NCI-H1048 (cell line): ENCODE results near the gene HERC2.
"Not testable (repeated sequence)": the region's sequence is repeated elsewhere in the genome, so short reads cannot be mapped to it uniquely, and the experiment has no call there.

Source experiments
- DNase-seq: peaks from one replicate; lab custom pipeline; 2025; lab: John Stamatoyannopoulos, UW

The HERC2 gene

GRCh38 chr15:28179270-28179669 lies 142.7 kb downstream of the HERC2 start:
- no peak for DNase-seq

DNA sequence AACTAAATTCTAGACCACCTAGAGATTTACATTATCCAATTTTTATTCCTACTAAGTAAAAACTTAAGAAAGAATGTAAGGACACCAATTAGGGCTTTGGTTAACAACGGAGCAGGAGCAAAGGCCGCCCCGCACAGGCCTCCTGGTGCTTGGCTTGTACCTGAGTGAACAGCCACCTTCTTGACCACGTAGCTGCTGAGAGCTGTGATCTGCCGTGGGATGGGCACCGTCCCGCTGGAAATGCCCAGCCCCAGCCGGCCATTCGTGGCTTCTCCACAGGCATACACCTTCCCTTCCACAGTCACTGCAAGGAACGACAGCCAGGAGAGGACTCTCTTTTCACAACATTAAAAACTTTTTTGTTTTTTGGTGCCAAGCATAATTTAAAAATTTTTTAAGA lies 143.3 kb downstream of the HERC2 start:
- DNase-seq: no peak

DNA sequence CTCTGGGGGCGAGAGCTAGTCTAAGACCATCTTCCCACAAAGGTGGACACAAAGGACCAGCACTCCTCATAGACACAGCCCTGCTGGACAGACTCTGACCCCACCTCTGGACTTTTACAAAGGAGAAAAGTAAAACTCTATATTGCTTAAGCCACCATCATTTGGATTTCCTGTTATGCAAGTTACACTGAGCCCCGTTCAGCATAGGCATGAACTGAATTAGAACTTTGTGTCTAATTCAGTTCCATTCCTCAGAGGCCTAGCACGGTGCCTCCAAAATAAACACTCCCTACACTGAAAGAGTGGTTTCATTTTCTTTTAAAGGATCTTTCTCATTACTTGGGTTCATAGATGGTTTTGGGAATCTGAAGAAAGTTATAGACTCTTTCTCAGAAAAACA lies 143.7 kb downstream of the HERC2 start:
- DNase-seq: no peak

- peak; percentile 5 for DNase-seq
Measured at GRCh38 chr15:28169366-28169765, 152.6 kb downstream of the HERC2 start.

- peak; percentile 14 for DNase-seq
Measured at GRCh38 chr15:28168405-28169121, 153.4 kb downstream of the HERC2 start.

- no peak for DNase-seq
Measured at GRCh38 chr15:28167042-28167441, 154.9 kb downstream of the HERC2 start.

DNA sequence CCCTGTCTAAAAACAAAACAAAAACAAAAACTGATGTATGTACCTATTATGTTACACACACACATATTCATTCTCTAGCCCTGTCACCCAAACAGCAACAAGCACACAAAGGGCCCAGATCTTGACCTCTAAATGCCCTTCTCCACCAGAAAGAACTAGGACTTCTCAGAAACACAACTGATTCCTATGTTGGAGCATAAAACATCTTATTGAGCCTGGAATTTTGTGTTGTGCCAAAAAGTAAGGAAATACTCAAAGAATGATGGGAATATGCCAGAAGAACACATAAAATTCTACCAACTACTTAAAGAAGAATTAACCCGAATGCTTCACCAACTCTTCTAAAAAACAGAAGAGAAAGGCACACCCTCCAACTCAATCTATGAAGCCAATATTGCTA lies 156.2 kb downstream of the HERC2 start:
- no peak for DNase-seq

DNA sequence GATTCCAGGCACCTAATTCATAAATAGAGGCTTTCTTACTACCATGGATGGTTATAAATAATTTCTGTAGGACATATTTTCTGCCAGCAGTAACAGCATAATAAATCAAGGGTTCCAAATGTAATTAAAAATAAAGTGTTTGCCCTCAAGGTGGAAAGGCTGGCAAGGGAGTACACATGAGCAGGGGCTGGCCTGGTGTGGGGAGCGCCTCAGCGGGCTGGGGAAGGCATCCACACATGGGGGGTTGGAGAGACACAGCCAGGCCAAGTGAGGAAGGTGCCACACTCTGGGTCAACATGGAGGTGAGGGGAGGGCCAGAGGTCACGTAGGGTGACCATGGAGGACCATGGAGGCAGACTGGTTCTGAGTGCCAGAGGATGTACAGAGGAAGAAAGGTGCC lies 157.1 kb downstream of the HERC2 start:
- no peak for DNase-seq

- DNase-seq: no peak
Measured at GRCh38 chr15:28154283-28154682, 167.7 kb downstream of the HERC2 start.

DNA sequence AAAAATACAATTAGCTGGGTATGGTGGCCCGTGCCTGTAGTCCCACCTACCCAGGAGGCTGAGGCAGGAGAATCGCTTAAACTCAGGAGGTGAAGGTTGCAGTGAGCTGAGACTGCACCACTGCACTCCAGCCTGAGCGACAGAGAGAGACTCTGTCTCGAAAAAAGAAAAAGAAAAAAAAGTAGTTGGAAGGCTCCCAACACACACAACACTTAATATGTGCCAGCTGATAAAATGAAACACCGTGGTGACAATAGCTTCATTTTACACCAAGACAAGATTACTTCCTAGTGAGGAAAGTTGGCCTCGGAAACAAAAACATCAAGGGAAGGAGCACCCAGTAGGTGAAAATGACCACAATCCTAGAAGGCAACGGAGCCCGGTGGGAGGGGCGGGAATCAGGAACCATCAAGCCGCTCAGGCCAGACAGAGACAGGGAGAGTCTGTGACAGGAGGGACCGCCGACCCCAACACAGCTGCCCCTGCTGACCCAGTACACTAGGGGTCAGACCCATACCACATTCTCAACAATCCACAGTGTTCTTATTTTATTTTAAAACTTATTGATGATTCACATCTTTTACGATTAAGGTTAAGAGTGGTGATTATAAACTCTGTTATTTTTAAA lies 168.4 kb downstream of the HERC2 start:
- no peak for DNase-seq

- DNase-seq: not testable (repeated sequence)
Measured at GRCh38 chr15:28152538-28152923, 169.4 kb downstream of the HERC2 start.

GRCh38 chr15:28151864-28152537 lies 170.0 kb downstream of the HERC2 start:
- not testable (repeated sequence) for DNase-seq

- DNase-seq: no peak
Measured at GRCh38 chr15:28147801-28148200, 174.2 kb downstream of the HERC2 start.

DNA sequence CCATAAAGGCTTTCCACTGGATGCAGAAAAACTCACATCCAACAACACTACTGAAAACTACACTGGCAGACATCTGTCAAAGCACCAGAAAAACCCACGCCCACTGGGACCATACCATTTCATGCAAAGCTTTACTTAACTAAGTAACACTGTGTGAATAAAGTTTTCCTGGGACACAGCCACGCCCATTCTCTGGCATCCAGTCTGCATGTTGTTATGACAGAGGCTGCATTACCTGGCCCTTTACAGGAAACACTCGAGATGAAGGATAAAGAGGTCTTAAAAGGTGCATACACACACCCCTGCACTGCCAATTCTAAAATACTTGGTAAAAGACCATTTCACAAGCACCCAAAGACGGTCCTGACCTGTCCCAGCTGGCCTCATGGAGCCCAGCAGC lies 176.6 kb downstream of the HERC2 start:
- DNase-seq: not testable (repeated sequence)

DNA sequence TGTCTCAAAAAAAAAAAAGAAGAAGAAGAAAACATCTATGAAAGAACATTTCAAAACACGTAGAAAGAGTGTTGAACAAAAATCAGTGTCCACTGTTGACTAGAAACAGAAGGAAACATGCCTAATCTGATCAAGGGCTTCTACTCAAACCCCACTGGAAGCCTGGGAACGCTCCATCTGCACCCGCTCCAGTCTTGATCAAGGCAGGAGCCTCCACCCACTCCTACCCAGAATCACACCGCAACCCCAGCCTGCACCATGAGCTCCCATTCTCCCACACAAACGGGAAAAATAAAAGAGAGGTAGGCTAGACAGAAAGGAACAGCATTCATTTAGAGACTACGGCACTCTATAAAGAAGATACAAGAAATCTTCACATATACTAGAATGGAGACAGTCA lies 181.9 kb downstream of the HERC2 start:
- DNase-seq: no peak

GRCh38 chr15:28137408-28138039 lies 184.5 kb downstream of the HERC2 start:
- DNase-seq: not testable (repeated sequence)

DNA sequence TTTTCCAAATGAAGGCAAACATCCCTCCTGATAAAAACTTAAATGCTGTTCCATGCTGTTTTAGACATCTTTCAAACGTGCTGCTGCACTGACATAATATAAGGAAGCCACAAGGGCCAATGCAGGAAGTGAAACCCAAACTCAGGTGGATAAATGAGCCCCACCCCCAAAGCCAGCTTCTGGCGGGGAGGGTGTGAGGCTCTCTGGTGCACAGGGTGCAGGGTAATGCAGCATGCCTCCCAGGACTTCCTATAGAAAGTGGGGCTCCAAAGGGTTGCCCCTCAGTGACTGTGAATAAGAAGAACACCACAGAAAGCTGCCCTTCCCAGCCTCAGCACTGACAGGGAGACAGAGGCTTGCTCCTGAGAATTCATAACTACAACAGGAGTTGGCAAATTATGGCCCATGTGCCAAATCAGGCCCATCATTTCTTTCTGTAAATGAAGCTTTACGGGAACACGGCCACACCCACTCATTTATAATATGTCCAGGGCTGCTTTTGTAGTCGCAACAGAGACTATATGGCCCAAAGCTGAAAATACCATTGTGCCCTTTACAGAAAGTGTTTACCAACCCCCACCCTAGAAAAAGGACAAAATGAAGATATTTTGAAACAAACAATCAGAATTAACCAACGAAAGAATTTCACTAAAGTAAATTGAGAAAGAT lies 185.6 kb downstream of the HERC2 start:
- not testable (repeated sequence) for DNase-seq

GRCh38 chr15:28133281-28133680 lies 188.7 kb downstream of the HERC2 start:
- DNase-seq: no peak

- DNase-seq: no peak
Measured at GRCh38 chr15:28132524-28133275, 189.3 kb downstream of the HERC2 start.

DNA sequence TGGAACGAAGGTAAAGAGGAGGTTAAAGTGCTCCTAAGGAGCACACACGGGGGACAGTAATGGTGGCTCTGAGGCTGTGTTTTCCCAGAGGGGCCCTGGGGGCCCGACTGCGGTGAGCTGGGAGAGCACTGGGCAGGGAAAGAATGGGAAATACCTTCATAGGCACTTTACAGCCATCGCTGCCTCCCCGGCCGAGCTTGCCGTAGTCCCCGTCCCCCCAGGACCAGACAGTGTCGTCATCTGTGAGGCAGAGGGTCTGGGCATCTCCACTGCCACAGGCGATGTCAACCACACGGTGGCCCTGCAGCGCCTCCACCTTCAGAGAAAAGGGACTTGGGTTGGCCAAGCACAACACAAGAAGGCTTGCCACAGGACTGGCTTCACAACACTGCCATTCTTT lies 190.0 kb downstream of the HERC2 start:
- DNase-seq: no peak

DNA sequence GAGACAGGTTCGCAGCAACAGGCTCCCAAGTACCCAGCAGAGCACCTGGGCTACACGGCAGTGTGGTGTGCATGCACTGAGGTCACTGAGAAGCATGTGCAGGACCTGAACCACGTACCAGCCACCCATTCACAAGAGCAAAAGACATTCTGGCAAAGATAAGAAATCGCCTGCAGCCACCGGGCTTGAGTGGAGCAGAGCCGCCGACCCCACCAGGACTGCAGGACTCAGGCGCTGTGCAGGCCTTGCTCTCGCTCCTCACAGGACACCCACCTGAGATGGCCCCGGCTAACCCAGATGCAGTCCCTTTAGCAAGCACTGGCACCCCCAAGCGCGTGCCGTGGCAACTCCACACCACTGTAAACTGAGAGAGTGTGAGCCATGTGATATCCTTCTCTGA lies 190.6 kb downstream of the HERC2 start:
- no peak for DNase-seq

- no peak for DNase-seq
Measured at GRCh38 chr15:28130651-28131050, 191.3 kb downstream of the HERC2 start.
